SK-N-MC (cell line): ENCODE measurements around the gene IQGAP1.

Experiments
- EZH2 ChIP-seq: fragments of 200-600 bp; sonication (generic); IDR thresholded peaks from one replicate; pipeline ENCODE4 v1.6.1; 2017; ENCODE audit warnings: antibody characterized with exemption
- FOXP2 ChIP-seq: optimal IDR thresholded peaks from 2 replicates; pipeline ENCODE3; 2011; ENCODE audit warnings: mild to moderate bottlenecking, moderate library complexity; ENCODE audit not compliant: insufficient read depth; ENCODE audit errors: extremely low read length, control extremely low read depth
- POLR2AphosphoS5 ChIP-seq: IDR thresholded peaks from 2 replicates; pipeline ENCODE4 v1.6.1; 2012; ENCODE audit warnings: mild to moderate bottlenecking, low read depth, low read length, borderline replicate concordance

DNA sequence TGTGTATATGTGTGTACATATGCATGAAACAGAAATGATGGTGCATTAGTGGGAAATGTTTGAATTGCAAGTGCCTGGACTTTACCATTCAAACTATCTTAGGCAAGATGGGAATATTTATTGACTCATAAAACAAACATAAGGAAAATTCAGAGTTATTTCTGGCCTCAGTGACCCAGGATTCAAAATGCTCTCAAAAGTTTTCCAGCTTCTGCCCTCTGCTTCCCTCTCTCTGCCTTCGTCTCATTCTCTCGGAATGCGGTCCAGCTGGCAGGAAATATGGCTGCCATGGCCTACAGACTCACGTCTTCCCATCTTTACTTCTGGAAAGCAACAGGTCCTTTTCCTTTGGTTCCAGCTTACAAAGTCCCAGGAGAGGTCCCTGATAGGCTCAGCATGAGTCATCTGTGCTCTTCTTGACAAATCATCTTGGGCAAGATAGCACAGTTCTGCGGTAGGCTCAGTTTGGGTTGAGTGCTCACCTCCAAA, 44.7 kb upstream of the IQGAP1 start:
- TF ChIP-seq EZH2 (no peak), POLR2AphosphoS5 (no peak), FOXP2 (no peak)
